ENCODE measurements around the gene USP8. TPM values are rescaled to one million over a fixed set of nuclear protein-coding genes. Genes with fewer than 3 reads are reported as not detected.

USP8 gene
- total and polyA plus RNA-seq, 9 donors: 25.1 to 67.0 (median 42.4) TPM

DNA sequence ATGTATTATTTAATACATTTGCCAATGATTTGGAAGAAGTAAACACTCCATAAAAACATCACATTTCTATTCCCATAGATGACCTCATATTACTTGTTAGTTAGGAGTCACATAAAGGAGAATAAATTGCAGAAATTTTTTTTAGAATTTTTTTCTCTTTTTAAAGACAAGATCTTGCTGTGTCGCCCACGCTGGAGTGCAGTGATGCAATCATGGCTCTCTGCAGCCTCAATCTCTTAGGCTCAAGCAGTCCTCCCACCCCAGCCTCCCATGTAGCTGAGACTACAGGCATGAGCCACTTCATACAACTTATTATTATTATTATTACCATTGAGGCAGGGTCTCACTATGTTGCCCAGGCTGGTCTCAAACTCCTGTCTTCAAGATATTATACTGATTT lies 12.3 kb upstream of the USP8 start:
- DNase-seq: no peak
- Histone ChIP-seq H3K4me1 (ENCODE audit: insufficient read depth) (no peaks in the 10 kb centered on the region), H3K27ac (no peak overlapping the region), H3K36me3 (no peaks in the 10 kb centered on the region), H3K9me3 (no peaks in the 10 kb centered on the region), H3K4me3 (no peak overlapping the region), H3K27me3 (no peaks in the 10 kb centered on the region)
- WGBS, 3 donors: 60 to 88% (median 62%) methylated on average over 2 of the region's 2 CpGs
- intact Hi-C loops (cut with DNase I): no loop called here
- TF ChIP-seq EP300 (IDR thresholded peaks at IDR 0.05) (no peak), POLR2A (IDR thresholded peaks at IDR 0.05) (no peak)
- TF ChIP-seq, protein P1, sequence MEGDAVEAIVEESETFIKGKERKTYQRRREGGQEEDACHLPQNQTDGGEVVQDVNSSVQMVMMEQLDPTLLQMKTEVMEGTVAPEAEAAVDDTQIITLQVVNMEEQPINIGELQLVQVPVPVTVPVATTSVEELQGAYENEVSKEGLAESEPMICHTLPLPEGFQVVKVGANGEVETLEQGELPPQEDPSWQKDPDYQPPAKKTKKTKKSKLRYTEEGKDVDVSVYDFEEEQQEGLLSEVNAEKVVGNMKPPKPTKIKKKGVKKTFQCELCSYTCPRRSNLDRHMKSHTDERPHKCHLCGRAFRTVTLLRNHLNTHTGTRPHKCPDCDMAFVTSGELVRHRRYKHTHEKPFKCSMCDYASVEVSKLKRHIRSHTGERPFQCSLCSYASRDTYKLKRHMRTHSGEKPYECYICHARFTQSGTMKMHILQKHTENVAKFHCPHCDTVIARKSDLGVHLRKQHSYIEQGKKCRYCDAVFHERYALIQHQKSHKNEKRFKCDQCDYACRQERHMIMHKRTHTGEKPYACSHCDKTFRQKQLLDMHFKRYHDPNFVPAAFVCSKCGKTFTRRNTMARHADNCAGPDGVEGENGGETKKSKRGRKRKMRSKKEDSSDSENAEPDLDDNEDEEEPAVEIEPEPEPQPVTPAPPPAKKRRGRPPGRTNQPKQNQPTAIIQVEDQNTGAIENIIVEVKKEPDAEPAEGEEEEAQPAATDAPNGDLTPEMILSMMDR (IDR thresholded peaks at IDR 0.05): no peak

DNA sequence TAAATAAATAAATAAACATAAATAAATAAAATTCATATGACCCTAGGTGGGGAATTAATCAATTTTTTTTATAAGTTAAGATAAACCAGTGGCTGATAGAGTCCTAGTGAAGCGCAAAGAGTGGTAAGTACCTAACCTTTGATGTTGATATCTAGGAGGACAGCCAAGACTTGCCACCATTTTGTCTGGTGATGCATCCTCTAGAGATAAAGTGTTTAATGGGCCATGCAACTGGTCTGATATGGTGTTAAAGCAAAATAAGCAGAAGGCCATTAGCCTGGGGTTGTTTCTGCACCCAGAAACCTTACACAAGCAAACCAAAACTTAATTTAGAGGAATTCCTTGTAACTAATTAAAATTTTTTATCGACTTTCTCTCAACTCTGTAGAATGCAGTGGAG lies 9.6 kb upstream of the USP8 start:
- intact Hi-C loops (cut with DNase I): no loop called here
- H3K27ac ChIP-seq: no peak overlapping the region
- H3K4me3 ChIP-seq: no peak overlapping the region
- 91 to 96% (median 95%) methylated on average over 2 of the region's 2 CpGs for WGBS, 3 donors
- TF ChIP-seq POLR2A (IDR thresholded peaks at IDR 0.05) (no peak), EP300 (IDR thresholded peaks at IDR 0.05) (no peak)
- TF ChIP-seq, protein P1 (IDR thresholded peaks at IDR 0.05): no peak
- H3K36me3 ChIP-seq: no peaks in the 10 kb centered on the region
- H3K27me3 ChIP-seq: no peaks in the 10 kb centered on the region
- no peaks in the 10 kb centered on the region for H3K4me1 ChIP-seq (ENCODE audit: insufficient read depth)
- no peaks in the 10 kb centered on the region for H3K9me3 ChIP-seq
- no peak for DNase-seq

DNA sequence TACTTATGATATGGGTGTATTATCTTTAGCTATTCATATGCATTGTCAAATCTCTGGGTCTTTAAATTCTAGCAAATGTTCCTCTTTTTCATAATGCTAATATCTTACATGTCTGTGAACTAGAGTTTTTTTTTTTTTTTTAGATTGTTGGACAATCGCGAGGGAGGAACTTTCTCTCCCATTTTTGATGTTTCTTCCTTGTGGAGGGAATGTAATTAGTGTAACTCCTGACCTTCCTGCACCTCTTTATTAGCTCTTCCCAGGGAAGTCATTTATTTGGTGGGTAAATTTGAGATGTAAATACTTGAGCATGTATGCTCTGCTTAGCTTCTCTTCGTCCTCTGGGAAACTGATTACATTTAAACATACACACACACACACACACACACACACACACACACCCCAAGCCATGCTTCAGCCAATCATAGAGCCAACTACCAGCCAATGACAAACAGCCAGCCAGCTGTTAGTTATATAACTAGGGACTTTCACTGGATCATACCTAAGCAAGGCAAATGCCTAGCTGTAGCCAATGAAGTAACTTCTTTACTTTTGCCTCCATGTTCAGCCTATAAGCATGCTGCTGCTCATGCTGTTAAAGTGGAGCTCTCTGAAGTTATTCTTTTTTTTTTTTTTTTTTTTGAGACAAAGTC lies 8.3 kb upstream of the USP8 start:
- no peaks in the 10 kb centered on the region for H3K9me3 ChIP-seq
- no peaks in the 10 kb centered on the region for H3K36me3 ChIP-seq
- no peak for DNase-seq
- H3K27me3 ChIP-seq: no peaks in the 10 kb centered on the region
- 49 to 64% (median 55%) methylated on average over 3 of the region's 3 CpGs for WGBS, 3 donors
- no peak overlapping the region for H3K27ac ChIP-seq
- TF ChIP-seq, protein P1 (IDR thresholded peaks at IDR 0.05): no peak
- TF ChIP-seq POLR2A (IDR thresholded peaks at IDR 0.05) (no peak), EP300 (IDR thresholded peaks at IDR 0.05) (no peak)
- no peaks in the 10 kb centered on the region for H3K4me1 ChIP-seq (ENCODE audit: insufficient read depth)
- no peak overlapping the region for H3K4me3 ChIP-seq
- intact Hi-C loops (cut with DNase I): no loop called here

DNA sequence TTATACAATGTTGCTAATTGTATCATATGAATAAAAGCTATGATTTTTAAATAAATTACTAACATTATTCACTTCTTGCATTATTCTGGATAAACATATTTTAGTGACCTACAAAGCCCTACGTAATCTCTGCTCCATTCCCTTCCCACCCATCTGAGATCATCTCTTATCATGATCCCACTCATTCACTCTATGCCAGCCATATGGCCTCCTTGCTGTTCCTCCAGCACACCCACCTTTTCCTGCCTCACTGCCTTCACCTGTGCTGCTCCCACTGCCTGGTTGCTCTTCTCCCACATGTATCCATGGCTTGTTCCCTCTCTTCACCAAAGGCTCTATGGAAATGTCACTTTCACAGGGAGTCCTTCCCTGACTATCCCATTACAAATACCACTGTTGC lies 7.3 kb upstream of the USP8 start:
- Histone ChIP-seq H3K4me3 (no peak overlapping the region), H3K27me3 (no peaks in the 10 kb centered on the region), H3K27ac (no peak overlapping the region), H3K9me3 (no peaks in the 10 kb centered on the region), H3K4me1 (ENCODE audit: insufficient read depth) (no peaks in the 10 kb centered on the region), H3K36me3 (no peaks in the 10 kb centered on the region)
- 88 to 98% (median 94%) methylated on average over 1 of the region's 1 CpG for WGBS, 3 donors
- intact Hi-C loops (cut with DNase I): no loop called here
- TF ChIP-seq POLR2A (IDR thresholded peaks at IDR 0.05) (no peak), EP300 (IDR thresholded peaks at IDR 0.05) (no peak)
- DNase-seq: no peak

DNA sequence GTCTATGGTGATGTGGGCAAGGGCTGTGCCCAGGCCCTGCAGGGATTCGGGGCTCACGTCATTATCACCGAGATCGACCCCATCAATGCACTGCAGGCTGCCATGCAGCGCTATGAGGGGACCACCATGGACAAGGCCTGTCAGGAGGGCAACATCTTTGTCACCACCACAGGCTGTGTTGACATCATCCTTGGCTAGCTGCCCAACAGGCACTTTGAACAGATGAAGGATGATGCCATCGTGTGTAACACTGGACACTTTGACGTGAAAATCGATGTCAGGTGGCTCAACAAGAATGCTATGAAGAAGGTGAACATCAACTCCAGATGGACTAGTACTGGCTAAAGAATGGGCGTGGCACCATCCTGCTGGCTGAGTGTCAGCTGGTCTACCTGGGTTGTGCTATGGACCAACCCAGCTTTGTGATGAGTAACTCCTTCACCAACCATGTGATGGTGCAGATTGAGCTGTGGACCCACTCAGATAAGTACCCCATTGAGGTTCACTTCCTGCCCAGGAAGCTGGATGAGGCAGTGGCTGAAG lies 6.1 kb upstream of the USP8 start:
- Histone ChIP-seq H3K9me3 (no peaks in the 10 kb centered on the region), H3K4me3 (no peak overlapping the region), H3K36me3 (no peaks in the 10 kb centered on the region), H3K27ac (no peak overlapping the region), H3K27me3 (no peaks in the 10 kb centered on the region), H3K4me1 (ENCODE audit: insufficient read depth) (no peaks in the 10 kb centered on the region)
- peak in 1 of 5 donors; percentile 20 for DNase-seq
- WGBS, 3 donors: 90 to 95% (median 95%) methylated on average over 9 of the region's 9 CpGs
- no peak for TF ChIP-seq POLR2A (IDR thresholded peaks at IDR 0.05)
- no peak for TF ChIP-seq EP300 (IDR thresholded peaks at IDR 0.05)
- TF ChIP-seq, protein P1 (IDR thresholded peaks at IDR 0.05): no peak
- intact Hi-C loops (cut with DNase I): no loop called here

Data from ovary (tissue), 9 donors.